Fibroblast of lung (primary cell): ENCODE measurements around the gene RALGPS2. TPM values are rescaled to one million over a fixed set of nuclear protein-coding genes. Genes with fewer than 3 reads are reported as not detected.

ENCODE experiments used
- DNase-seq, 2 donors: peaks; one replicate each; pipeline versions ENCODE4 v3.0.0 to v3.0.0-alpha.2; 2010; ENCODE audit warnings: low read depth in 2 of 2
- H2AFZ ChIP-seq: 2 replicates; pipeline ENCODE4 v1.5.1; 2012; ENCODE audit warnings: low read length, control low read depth, inconsistent platforms
- H3K27ac ChIP-seq: 2 replicates; pipeline ENCODE4 v1.5.1; 2011; ENCODE audit warnings: low read length, control low read depth; ENCODE audit not compliant: insufficient read depth
- H3K27me3 ChIP-seq: 2 replicates; pipeline ENCODE4 v1.5.1; 2011; ENCODE audit warnings: mild to moderate bottlenecking, low read length; ENCODE audit not compliant: control insufficient read depth, insufficient read depth
- H3K36me3 ChIP-seq: 2 replicates; pipeline ENCODE4 v1.5.1; 2011; ENCODE audit warnings: low read length; ENCODE audit not compliant: control insufficient read depth, insufficient read depth
- H3K4me1 ChIP-seq: 2 replicates; pipeline ENCODE4 v1.5.1; 2011; ENCODE audit warnings: low read length; ENCODE audit not compliant: control insufficient read depth, insufficient read depth; ENCODE audit errors: extremely low read depth
- H3K4me2 ChIP-seq: 2 replicates; pipeline ENCODE4 v1.5.1; 2011; ENCODE audit warnings: low read length, control low read depth; ENCODE audit not compliant: insufficient read depth; ENCODE audit errors: extremely low read depth
- H3K4me3 ChIP-seq, 4 experiments: fragments of 200-600 bp in 1 of 4; sonication (generic) in 1 of 4; replicated peaks in 1 of 4; 2 replicates each; pipeline ENCODE4 v1.5.1; 2011 to 2016; ENCODE audit warnings: low read length in 4 of 4, low read depth in 3 of 4, mild to moderate bottlenecking in 3 of 4, control low read depth in 2 of 4, inconsistent platforms in 1 of 4, mixed read lengths in 1 of 4; ENCODE audit not compliant: insufficient read depth in 1 of 4; ENCODE audit errors: control extremely low read depth in 1 of 4
- H3K79me2 ChIP-seq: 2 replicates; pipeline ENCODE4 v1.5.1; 2012; ENCODE audit warnings: mild to moderate bottlenecking, low read length, inconsistent platforms; ENCODE audit not compliant: control insufficient read depth, insufficient read depth
- H3K9ac ChIP-seq: 2 replicates; pipeline ENCODE4 v1.5.1; 2011; ENCODE audit warnings: mild to moderate bottlenecking, low read length, control low read depth; ENCODE audit not compliant: insufficient read depth
- H3K9me3 ChIP-seq: 2 replicates; pipeline ENCODE4 v1.5.1; 2012; ENCODE audit warnings: low read depth, low read length; ENCODE audit not compliant: control insufficient read depth, insufficient read depth
- H4K20me1 ChIP-seq: 2 replicates; pipeline ENCODE4 v1.5.1; 2011; ENCODE audit warnings: low read length; ENCODE audit not compliant: control insufficient read depth, insufficient read depth; ENCODE audit errors: extremely low read depth
- CTCF ChIP-seq, 2 donors: IDR thresholded peaks in 1 of 2; conservative IDR thresholded peaks in 1 of 2; 1 replicate in 1 of 2; 2 replicates in 1 of 2; pipeline ENCODE4 v1.5.1; 2011 to 2012; ENCODE audit warnings: low read length in 2 of 2, control low read depth in 1 of 2, inconsistent platforms in 1 of 2, low read depth in 1 of 2, mild to moderate bottlenecking in 1 of 2
- EZH2 ChIP-seq: IDR thresholded peaks from 2 replicates; pipeline ENCODE4 v1.5.1; 2012; ENCODE audit warnings: low read length, control low read depth, mild to moderate bottlenecking; ENCODE audit errors: missing control alignments
- polyA plus RNA-seq, 2 donors: library from polyadenylated mRNA; depleted of rRNA in 1 of 2; stranded (reverse) in 1 of 2; unstranded in 1 of 2; fragments of >200 nt; gene quantifications; 2 replicates each; pipeline ENCODE4 v1.2.1, GENCODE V29; 2011 to 2012; ENCODE audit warnings: missing spikeins in 1 of 2
- total RNA-seq: library from RNA; depleted of rRNA; stranded (reverse); fragments of >200 nt; gene quantifications from 2 replicates; pipeline ENCODE4 v1.2.1, GENCODE V29; 2014

Gene RALGPS2
- total and polyA plus RNA-seq, 2 donors (not counting 1 experiment from before 2014, with no cell fraction given): 53.8 to 69.7 TPM

- no peaks in the 10 kb centered on the region for H4K20me1 ChIP-seq
- H2AFZ ChIP-seq: no peak overlapping the region
These were observed 137.8 kb downstream of the RALGPS2 start for GRCh38 chr1:178862864-178863263.

GRCh38 chr1:178864326-178864725 lies 139.3 kb downstream of the RALGPS2 start:
- Histone ChIP-seq H3K9ac (no peak overlapping the region), H3K27ac (no peak overlapping the region), H2AFZ (no peak overlapping the region), H3K79me2 (no peaks in the 10 kb centered on the region), H3K4me3 (no peak overlapping the region), H4K20me1 (no peaks in the 10 kb centered on the region), H3K9me3 (no peaks in the 10 kb centered on the region), H3K27me3 (no peaks in the 10 kb centered on the region), H3K4me2 (peak overlapping the region; percentile 13), H3K4me1 (no peaks in the 10 kb centered on the region), H3K36me3 (no peaks in the 10 kb centered on the region)
- peak in 1 of 2 donors; percentile 13 for DNase-seq
- TF ChIP-seq CTCF (conservative IDR thresholded peaks at IDR 0.05 in 1 of 2, IDR thresholded peaks at IDR 0.05 in 1 of 2; ENCODE audit: low read depth in 1 of 2, low read length in 2 of 2) (no peak), EZH2 (no peak)

More at GRCh38 chr1:178862864-178863263, 137.8 kb downstream of the RALGPS2 start:
- H3K4me2 ChIP-seq: no peak overlapping the region
- H3K9me3 ChIP-seq: no peaks in the 10 kb centered on the region
- DNase-seq: no peak
- H3K79me2 ChIP-seq: no peaks in the 10 kb centered on the region
- no peaks in the 10 kb centered on the region for H3K4me1 ChIP-seq
- H3K27ac ChIP-seq: no peak overlapping the region
- H3K4me3 ChIP-seq: no peak overlapping the region
- no peaks in the 10 kb centered on the region for H3K27me3 ChIP-seq
- H3K9ac ChIP-seq: no peak overlapping the region
- no peaks in the 10 kb centered on the region for H3K36me3 ChIP-seq
- no peak for TF ChIP-seq CTCF (conservative IDR thresholded peaks at IDR 0.05 in 1 of 2, IDR thresholded peaks at IDR 0.05 in 1 of 2; ENCODE audit: low read depth in 1 of 2, low read length in 2 of 2)
- TF ChIP-seq EZH2: no peak

- no peaks in the 10 kb centered on the region for H3K9me3 ChIP-seq
- no peaks in the 10 kb centered on the region for H4K20me1 ChIP-seq
- peak in 1 of 2 donors; percentile 66 for DNase-seq
- no peaks in the 10 kb centered on the region for H3K36me3 ChIP-seq
- peak overlapping the region; percentile 61 for H3K4me2 ChIP-seq
- no peaks in the 10 kb centered on the region for H3K79me2 ChIP-seq
- TF ChIP-seq EZH2: no peak
- peak overlapping the region; percentile 27 for H2AFZ ChIP-seq
- H3K27me3 ChIP-seq: no peaks in the 10 kb centered on the region
- peaks cover 8% of the 10 kb centered on the region for H3K4me1 ChIP-seq
- no peak overlapping the region for H3K9ac ChIP-seq
- H3K4me3 ChIP-seq: peak overlapping the region; percentile 30 to 61 (median 44)
- H3K27ac ChIP-seq: peak overlapping the region; percentile 53
These were observed 142.6 kb downstream of the RALGPS2 start for GRCh38 chr1:178867670-178868069.
